C1 segment of cervical spinal cord (tissue), 14 donors: ENCODE data around the gene XPA.
"Not testable (repeated sequence)": the region's sequence is repeated elsewhere in the genome, so short reads cannot be mapped to it uniquely, and the experiment has no call there.

Source experiments
- DNase-seq, 14 donors: peaks; one replicate each; lab custom pipeline; 2025; lab: John Stamatoyannopoulos, UW

Gene XPA

DNA sequence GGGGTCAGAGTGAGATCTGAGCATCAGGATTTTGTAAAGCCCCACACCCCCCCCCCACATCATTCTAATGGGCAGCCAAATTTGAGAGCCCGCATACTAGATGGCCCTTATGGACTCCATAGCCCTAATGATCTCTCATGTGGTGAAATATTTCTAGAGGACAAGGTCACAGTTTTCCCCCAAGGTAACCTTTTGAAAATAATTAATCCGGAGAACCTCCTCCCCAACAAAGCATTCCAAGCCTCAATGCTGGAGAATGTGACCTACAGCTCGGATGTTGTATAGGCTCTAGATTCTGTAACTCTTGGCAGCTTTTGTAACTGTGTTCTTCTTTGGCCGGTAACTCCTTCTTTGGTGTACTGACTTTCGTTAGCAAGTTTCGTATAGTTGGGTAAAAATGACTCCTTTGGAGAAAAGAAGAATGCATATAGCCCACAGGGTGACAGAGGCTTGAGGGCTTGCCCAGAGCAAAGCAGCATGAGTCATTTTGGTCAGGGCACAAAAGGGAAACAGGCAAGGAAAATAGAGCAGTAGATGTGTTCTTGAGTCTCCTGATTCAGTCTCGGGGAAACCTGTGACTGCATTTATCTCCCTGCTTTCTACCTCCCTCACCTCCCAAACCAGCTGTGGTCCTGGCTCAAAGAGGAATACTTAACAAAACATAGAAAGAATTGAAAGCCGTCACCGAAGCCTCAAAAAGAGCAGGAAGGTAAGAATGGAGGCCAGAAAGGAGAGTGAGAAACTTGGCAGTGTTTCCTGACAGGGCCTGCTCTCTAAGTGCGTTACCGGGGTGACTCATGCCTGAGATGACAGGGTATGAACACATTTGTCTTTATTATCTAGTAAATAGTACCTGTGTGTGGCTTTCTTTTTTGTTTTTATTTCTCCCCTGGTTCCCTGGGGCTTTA, 6.6 kb upstream of the XPA start:
- DNase-seq, result no peak

DNA sequence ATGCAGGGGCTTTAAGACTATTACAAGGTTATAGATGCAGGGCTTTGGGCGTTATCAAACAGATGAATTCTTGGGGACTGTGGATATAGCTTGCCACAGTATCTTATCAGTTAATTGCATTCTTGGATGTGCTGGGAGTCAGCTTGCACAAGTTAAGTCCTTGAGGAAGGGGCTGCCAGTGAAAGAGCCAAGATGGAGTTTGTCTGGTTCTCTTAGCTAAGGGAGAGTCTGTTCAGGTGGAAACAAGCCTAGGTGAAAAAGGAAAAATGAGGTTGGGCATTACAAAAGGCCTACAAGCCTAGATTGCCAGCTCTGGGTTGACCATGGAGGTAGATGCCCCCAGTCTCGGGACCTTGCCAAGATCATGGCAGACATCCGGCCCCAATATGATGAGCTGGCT, 2.7 kb upstream of the XPA start:
- DNase-seq, result not testable (repeated sequence)

DNA sequence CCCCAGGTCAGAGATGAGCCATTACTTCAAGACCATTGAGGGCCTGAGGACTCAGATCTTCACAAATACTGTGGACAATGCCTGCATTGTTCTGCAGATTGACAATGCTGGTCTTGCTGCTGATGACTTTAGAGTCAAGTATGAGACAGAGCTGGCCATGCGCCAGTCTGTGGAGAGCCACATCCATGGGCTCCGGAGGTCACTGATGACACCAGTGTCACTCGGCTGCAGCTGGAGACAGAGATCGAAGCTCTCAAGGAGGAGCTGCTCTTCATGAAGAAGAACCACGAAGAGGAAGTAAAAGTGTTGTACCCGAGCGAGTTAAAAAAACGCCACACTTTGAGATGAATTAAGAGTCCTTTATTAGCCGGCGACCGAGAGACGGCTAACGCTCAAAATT, 2.1 kb upstream of the XPA start:
- DNase-seq, result peak in 6 of 14 donors; percentile 5 to 49 (median 16)

DNA sequence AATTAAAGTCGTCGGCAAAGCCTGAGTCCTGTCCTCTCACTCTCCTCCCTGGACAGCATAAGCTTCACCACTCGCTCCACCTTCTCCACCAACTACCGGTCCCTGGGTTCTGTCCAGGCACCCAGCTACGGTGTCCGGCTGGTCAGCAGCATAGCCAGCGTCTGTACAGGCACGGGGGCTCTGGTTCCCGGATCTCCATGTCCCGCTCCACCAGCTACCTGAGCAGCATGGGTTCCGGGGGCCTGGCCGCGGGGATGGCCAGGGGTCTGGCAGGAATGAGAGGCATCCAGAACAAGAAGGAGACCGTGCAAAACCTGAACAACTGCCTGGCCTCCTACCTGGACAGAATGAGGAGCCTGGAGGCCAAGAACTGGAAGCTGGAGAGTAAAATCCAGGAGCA, 1.7 kb upstream of the XPA start:
- DNase-seq, result peak in 1 of 14 donors; percentile 36

DNA sequence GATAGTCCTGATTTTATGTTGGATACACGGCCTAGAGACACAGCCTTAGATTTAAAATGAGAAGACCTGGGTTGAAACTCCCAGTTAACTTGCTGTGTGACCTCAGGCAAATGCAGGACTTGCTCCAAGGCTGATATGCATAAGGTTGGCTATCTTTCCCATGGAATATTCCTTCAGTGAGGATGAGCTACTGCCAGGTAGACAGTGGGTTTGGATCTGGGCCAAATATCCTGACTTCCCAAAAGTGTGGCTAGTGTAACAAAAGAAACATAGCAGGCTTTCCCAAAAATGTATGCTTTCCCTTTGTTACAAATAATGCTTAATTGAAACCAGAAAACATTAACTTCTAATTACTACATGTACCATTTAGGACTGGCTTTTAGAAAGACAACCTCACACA, 697 bp upstream of the XPA start:
- DNase-seq, result peak in 2 of 14 donors; percentile 3 to 26

DNA sequence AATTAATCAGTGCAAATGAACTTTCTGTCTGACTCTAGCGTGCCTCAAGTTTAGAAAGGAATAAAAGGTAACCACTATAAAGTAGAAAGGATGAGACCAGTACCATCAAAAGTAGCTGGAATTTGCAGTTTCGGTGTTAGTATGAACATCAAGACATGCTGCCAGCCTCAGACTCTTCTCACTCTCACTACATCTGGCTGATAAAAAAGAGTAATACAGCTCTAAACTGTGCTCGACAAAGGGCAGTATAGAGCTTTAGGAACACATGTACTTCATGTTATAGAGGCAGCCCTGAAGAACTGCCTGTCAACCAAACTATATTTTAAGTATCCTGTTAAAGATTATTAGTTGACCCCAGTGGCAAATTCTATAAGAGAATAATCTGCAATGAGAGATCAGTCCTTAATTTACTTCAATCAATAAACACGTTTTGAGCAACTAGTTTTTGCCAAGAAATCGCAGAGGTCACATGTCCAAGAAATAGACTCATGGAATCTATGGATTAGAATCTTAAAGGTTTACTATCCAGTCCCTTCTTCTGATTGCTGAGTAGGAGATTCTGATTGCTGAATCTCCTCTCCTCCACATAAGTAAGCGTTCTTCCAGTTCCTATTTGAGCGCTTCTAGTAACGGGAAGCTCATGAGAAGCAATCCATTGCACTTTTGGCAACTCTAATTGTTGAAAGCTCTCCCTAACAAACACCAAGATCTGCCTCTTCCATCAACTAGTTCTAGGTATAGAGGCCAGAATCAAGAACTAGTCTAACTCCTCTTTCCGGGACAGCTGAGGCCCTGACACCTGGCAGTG, 941 bp downstream of the XPA start:
- DNase-seq, result no peak

DNA sequence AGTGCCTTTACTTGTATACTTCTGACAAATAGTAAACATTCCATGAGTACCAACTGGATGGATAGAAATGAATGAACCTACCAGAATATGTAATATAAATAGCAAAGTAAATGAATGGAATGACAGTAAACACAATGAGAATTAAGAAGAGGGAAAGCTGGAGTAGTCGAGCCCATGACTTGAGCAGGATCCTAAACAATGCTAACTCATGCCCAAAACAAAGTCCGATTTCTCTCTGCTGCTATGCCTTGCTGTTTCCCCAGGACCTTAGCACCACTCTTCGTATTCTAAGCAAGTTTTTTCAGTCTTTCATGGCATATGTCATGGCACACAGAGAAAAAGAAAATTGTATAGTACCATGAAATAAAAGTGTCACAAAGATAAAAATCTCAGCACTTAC, 1.8 kb downstream of the XPA start:
- DNase-seq, result no peak

DNA sequence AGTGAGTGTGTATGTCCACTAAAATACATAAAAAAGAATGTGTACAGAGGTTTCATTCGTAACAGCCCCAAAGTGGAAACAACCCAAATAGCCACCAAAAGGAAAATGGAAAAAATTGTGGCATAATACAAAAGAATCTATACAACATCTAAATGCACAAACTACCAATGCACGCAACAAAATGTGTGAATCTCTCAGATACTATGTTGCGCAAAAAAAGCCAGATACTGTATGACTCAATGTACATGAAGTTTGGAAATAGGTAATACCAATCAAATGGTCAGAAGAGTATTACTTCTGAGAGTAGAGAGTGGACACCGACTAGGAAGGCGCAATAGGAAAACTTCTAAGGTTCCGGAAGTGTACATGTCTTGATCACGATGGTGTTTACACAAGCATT, 2.4 kb downstream of the XPA start:
- no peak for DNase-seq

DNA sequence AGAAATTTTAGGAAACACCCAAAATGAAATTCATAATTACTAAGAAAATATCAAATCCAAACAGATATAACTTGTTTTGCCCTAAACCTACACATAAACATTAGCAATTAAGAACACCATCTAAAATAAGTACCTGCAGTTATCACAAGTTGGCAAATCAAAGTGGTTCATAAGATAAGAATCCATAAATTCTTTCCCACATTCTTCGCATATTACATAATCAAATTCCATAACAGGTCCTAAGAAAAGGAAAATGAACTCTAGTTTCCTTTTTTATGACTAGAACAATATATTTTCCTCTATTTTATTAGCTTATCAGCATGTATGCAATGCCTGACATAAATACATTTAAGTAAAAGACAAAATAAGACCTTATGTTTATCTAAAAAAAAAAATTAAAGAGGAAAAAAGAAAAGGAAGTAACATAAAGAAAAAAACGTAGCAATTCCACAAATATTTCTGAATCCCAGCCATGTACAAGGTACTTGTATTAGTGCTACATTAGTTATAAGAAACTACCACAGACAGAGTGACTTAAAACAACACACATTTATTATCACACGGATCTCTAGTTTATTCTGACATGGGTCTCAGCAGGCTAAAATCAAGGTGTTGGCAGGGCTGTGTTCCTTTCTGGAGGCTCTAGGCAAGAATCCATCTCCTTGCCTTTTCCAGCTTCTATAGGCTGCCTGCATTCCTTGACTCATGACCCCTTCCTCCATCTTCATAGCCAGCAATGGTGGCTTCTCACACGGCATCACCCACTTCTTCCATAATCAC, 7.5 kb downstream of the XPA start:
- DNase-seq, result no peak

DNA sequence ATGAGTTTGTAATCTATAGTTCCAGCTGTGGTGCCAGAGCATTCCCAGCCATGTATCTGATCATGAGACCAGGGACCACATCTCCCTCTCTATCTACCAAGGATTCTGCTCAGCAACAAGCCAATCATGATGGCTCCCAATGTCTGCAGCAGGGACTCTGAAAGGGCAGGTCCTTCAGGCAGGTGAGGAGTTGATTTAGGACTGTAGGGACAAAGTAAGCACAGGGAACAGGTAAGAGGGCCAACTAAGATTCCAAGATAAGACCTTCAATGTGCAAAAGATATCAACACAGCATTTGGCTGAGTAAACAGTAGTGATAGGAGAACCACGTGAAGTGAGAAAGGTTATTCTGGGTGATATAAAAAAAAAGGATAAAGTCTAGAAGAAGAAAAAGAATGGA, 8.5 kb downstream of the XPA start:
- DNase-seq, result no peak

DNA sequence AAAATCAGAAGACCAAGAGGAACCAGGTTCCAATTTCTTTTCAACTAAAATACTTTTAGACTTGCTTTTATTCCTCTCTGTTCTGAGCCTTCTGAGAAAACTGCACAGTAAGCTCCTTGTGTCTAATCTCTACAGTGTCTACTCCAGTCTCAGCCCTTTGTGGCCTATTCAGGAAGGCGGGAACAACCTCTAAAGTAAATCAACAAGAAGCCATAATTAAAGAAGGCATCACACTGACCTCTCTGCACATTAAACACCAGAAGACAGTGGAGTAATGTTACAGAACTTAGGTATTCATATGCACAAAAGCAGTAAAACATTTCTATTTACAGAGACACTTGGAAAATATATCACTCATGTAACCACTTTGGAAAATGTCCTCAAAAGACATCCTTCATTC, 14.9 kb downstream of the XPA start:
- DNase-seq, result no peak

DNA sequence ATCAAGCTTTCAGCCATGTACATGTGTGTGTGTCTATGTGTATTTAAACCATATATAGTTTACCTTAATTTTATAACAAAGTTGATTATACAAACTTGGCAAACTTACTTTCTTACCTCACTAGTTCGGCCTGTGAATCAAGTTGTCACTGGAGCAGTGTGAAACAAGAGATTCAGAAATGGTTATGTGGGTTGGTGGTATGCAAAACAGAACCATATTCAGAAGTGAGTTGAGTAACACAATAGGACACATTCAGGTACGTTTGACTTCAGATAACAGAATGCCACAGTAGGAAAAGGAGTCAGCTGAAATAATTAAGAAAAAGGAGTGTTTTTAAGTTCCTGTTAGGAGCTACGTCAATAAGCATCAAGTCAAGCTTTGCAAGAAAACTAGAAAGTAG, 21.5 kb downstream of the XPA start:
- DNase-seq, result no peak

DNA sequence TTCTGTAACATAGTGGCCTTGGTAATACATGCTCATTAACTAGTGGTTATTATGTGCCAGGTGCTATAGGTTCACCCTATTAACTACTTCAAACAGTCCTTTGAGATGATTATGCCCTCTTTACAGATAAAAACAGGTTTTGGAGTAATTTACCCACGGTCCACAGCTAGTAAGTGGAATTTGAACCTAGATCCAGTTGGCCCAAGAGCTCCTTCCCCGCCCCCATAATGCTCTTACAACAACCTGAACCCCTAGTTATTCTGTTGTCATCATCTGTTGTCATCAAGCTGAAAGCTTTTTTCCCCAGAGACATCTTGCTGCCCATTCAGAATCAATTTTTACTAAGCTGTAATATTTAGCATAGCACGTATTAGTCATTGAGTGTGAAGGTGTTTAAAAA, 23.2 kb downstream of the XPA start:
- DNase-seq, result no peak

DNA sequence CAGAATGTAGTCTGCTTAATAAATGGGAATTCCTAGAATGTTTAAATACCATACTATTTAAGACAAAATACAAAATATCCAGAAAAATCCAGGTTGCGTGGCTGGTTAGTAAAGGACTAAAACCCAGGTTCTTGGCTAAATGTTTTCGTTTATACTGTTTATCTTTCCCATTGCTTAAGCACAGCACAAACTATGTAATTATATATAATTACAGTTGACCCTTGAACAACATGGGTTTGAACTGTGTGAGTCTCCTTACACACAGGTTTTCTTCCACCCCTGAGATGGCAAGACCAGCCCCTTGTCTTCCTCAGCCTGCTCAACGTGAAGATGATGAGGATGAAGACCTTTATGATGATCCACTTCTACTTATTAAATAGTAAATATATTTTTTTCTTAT, 24.7 kb downstream of the XPA start:
- no peak for DNase-seq

DNA sequence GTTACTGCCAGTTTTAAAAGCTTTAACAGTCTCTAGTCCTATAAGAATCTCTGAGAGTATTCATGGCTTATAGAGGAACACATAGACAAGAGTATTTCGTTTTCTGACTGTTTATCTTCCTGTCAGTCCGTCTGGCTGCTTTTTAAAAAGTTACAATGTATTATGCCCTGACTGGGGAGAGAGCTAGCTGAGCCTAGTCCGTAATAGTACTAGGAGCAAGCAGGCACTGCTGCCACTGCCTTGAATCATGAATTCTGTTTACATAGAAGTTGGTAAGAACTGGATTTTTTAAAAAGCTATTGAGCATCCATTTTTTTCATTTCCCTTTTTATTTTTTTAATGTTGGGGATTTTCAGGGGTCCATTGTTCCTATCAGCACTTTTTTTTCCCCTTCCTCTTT, 26.6 kb downstream of the XPA start:
- DNase-seq, result no peak

DNA sequence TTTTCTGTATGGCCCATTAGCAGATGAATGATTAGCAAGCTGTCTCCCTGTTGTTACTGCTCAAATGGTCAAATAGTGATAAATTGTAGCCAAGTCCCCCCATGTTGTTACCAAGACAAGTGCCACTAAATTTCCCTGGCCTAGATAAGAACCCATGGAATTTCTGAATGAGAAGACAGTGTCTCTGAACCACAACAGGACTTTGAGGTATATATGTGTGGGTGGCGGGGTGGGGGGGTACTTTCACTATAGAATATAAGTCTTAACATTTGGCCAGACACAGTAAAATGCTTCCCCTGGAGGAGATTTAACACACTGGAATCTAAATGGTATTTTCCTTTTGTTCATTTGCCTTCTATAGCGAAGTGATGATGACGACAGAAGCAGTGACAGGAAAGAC, 28.7 kb downstream of the XPA start:
- no peak for DNase-seq

DNA sequence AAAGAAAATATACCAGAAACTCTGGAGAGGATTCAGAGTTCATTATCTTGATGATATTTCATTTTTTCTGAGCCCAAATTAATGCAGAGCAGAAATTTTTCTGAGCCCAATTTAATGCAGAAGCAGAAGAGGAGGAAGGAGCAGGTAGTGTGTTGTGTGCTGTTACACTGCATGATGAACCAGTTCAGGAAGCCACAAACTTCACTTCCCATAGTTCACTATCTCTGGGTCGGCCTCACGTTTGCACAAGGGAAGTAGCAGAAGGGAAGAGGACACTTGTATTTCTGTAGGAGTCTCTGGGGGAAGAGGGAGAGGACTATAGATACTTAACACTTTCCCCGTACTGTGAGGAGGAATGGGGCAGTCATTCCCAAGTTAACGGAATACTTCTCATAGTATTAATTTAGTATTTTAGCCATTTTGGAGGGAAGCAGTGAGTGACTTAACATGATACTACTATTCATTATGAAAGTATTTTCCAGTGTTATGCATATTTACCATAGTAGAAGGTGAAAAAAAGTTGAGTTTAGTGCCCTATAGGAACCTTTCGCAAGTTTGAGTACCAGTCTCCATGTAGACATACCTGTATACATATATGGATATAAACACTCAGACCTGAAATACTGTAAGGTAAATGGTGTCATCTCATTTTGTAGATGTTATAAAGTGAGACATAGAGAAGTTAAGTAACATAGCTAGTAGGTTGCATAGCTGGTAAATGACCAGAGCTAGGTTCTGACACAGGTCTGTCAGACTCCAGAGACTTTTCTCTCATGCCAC, 30.0 kb downstream of the XPA start:
- no peak for DNase-seq

DNA sequence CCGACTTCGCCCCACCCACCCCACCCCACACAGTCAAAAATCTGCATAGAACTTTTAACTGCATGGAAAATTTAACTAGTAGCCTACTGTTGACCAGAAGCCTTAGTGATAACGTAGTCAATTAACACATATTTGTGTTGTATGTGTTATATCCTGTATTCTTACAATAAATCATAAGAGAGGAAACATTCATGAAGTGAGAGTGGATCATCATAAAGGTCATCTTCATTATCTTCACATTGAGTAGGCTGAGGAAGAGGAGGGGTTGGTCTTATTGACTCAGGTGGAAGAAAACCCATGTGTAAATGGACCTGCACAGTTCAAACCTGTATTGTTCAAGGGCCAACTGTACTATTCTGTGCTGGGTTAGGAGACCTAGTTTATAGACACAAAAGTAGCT, 31.4 kb downstream of the XPA start:
- DNase-seq, result no peak

DNA sequence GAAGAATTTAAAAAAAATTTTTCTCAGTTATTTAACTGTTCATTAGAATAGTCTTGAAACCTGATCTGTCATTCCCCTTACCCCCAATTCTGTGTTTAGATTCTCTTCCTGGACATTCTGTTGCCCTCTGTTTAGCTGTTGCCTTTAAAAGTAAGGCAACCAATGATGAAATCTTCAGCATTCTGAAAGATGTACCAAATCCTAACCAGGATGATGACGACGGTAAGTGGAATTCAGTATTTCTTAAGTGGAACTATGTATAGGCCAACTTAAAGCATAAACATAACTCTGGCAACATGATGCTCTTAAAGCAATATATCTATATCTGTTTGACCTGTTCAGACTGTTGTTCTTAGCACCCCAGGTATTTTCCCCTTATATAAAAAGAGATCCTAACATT, 36.3 kb downstream of the XPA start:
- no peak for DNase-seq

DNA sequence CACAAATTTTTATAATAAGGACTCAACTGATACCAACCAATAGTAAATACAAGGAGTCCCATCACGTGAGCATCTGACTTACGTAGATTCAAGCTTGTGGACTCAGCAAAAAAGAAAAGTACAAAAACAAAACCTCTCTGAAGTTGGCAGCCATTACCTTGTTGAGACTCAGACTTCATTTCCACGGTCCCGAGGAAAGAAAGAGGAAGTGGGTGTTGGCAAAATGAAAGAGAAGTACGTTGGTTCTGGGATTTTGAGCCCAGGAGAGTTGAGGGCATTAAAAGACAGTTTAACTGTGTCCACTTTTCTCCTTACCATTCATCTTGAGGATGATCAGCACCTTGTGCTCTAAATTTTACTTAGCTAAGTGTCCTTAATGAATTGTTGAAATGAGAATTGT, 36.8 kb downstream of the XPA start:
- no peak for DNase-seq

DNA sequence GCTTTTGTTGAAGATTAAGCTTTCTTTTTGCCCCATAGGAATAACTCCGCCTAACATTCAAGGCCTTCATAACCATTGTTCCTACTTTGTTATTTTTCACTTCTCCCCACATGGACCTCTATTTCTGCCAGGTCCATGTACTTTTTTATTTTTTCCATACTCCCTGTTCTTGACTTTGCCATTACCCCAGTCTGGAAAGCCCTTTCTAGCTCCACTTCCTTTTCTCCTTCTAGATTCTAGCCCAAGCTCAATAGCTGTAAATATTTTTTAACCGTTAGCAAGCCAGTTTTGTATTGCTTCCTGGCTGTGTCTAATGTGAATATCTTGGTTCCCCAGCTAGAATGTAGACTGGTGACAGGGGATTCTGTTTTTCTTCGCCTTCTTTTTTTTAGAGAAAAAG, 37.4 kb downstream of the XPA start:
- no peak for DNase-seq
